HepG2 (cell line): ENCODE measurements around the gene ZNF821. TPM values are rescaled to one million over a fixed set of nuclear protein-coding genes. Genes with fewer than 3 reads are reported as not detected.
A peak's percentile ranks its signal among the peaks of the same experiment; 100 is the strongest.

Experiments used
- ARID3A ChIP-seq: IDR thresholded peaks from 2 replicates; pipeline ENCODE4 v1.6.1; 2012; ENCODE audit warnings: low read depth, low read length, improper control_type of control experiment
- CREM ChIP-seq, 2 experiments: sonication (generic) in 1 of 2; formaldehyde crosslinking in 1 of 2; IDR thresholded peaks; 2 replicates each; pipeline versions ENCODE4 v1.4.0 to v1.6.1; 2016 to 2020; ENCODE audit warnings: antibody characterized with exemption in 1 of 2, mild to moderate bottlenecking in 1 of 2, missing genetic modification reagents in 1 of 2
- CSRNP1 ChIP-seq: sonication (generic); formaldehyde crosslinking; IDR thresholded peaks from 2 replicates; pipeline ENCODE4 v1.8.1; 2023; ENCODE audit warnings: mild to moderate bottlenecking, missing genetic modification reagents
- HDAC2 ChIP-seq: sonication (generic); formaldehyde crosslinking; IDR thresholded peaks from 2 replicates; pipeline ENCODE4 v1.4.0; 2020; ENCODE audit warnings: missing genetic modification reagents
- KAT2B ChIP-seq: fragments of 150-350 bp; IDR thresholded peaks from 2 replicates; pipeline ENCODE4 v1.6.1; 2014; ENCODE audit warnings: low read depth, low read length, borderline replicate concordance
- KLF6 ChIP-seq: IDR thresholded peaks from 2 replicates; pipeline ENCODE4 v1.8.0; 2016; ENCODE audit warnings: missing biosample characterization, missing genetic modification reagents
- NFKBIZ ChIP-seq: IDR thresholded peaks from 2 replicates; pipeline ENCODE4 v1.6.1; 2018; ENCODE audit warnings: missing genetic modification reagents, missing compliant biosample characterization
- NFRKB ChIP-seq: fragments of 450-650 bp; IDR thresholded peaks from 2 replicates; pipeline ENCODE4 v1.6.1; 2017
- NR3C1 ChIP-seq: sonication (generic); formaldehyde crosslinking; IDR thresholded peaks from 2 replicates; pipeline ENCODE4 v1.4.0; 2020; ENCODE audit warnings: missing genetic modification reagents
- SIN3B ChIP-seq: fragments of 150-350 bp; IDR thresholded peaks from 2 replicates; pipeline ENCODE4 v1.6.1; 2014; ENCODE audit warnings: low read length
- SNRNP70 ChIP-seq: fragments of 200-400 bp; formaldehyde crosslinking; IDR thresholded peaks from 2 replicates; pipeline ENCODE4 v1.6.1; 2017; ENCODE audit warnings: mild to moderate bottlenecking, low read depth, low read length, moderate library complexity
- ZBTB3 ChIP-seq: sonication (generic); formaldehyde crosslinking; IDR thresholded peaks from 2 replicates; pipeline ENCODE4 v1.4.0; 2020; ENCODE audit warnings: low read depth, mild to moderate bottlenecking, moderate library complexity, missing genetic modification reagents, borderline replicate concordance
- ZFP36L1 ChIP-seq: sonication (generic); formaldehyde crosslinking; IDR thresholded peaks from 2 replicates; pipeline ENCODE4 v1.8.0; 2022; ENCODE audit warnings: mild to moderate bottlenecking, missing genetic modification reagents, moderate library complexity
- ZNF264 ChIP-seq: sonication (generic); formaldehyde crosslinking; IDR thresholded peaks from 2 replicates; pipeline ENCODE4 v1.4.0; 2020; ENCODE audit warnings: missing genetic modification reagents
- ZNF280B ChIP-seq: sonication (generic); formaldehyde crosslinking; IDR thresholded peaks from 2 replicates; pipeline ENCODE4 v1.5.0; 2020; ENCODE audit warnings: missing genetic modification reagents, mild to moderate bottlenecking, borderline replicate concordance
- ZNF605 ChIP-seq: sonication (generic); formaldehyde crosslinking; IDR thresholded peaks from 2 replicates; pipeline ENCODE4 v1.8.0; 2022; ENCODE audit warnings: mild to moderate bottlenecking, missing genetic modification reagents
- ZNF674 ChIP-seq: sonication (generic); formaldehyde crosslinking; IDR thresholded peaks from 2 replicates; pipeline ENCODE4 v1.5.0; 2020; ENCODE audit warnings: low read depth, mild to moderate bottlenecking, missing genetic modification reagents
- polyA plus RNA-seq, 8 experiments: library from polyadenylated mRNA; depleted of rRNA in 3 of 8; stranded (reverse) in 7 of 8; unstranded in 1 of 8; fragments of >200 nt; fragmentation: Illumina TruSeq in 4 of 8; extraction: Trizol in 4 of 8; gene quantifications; 2 replicates each; pipeline versions ENCODE4 v1.2.1 to v1.2.3, GENCODE V29; 2011 to 2016; ENCODE audit warnings: low read depth in 4 of 8, missing spikeins in 1 of 8, mixed read lengths in 1 of 8; ENCODE audit not compliant: insufficient read depth in 1 of 8
- total RNA-seq, 5 experiments: library from RNA; depleted of rRNA; stranded (reverse); fragments of >200 nt; fragmentation: Illumina TruSeq; extraction: Trizol; gene quantifications; 2 replicates each; pipeline ENCODE4 v1.2.3, GENCODE V29; 2016; ENCODE audit warnings: low read depth in 1 of 5
- TF ChIP-seq, protein P1 (sequence below): sonication (generic); formaldehyde crosslinking; IDR thresholded peaks from 2 replicates; pipeline ENCODE4 v1.5.0; 2020; ENCODE audit warnings: mild to moderate bottlenecking, missing genetic modification reagents, borderline replicate concordance
- TF ChIP-seq, protein P2 (sequence below): sonication (generic); formaldehyde crosslinking; IDR thresholded peaks from 2 replicates; pipeline ENCODE4 v1.4.0; 2020; ENCODE audit warnings: missing genetic modification reagents

Gene ZNF821
- total and polyA plus RNA-seq, 2 of the 13 experiments (the other 11 are each of a cell fraction or from before 2014, with no cell fraction given) = 7.0 to 9.1 TPM

DNA sequence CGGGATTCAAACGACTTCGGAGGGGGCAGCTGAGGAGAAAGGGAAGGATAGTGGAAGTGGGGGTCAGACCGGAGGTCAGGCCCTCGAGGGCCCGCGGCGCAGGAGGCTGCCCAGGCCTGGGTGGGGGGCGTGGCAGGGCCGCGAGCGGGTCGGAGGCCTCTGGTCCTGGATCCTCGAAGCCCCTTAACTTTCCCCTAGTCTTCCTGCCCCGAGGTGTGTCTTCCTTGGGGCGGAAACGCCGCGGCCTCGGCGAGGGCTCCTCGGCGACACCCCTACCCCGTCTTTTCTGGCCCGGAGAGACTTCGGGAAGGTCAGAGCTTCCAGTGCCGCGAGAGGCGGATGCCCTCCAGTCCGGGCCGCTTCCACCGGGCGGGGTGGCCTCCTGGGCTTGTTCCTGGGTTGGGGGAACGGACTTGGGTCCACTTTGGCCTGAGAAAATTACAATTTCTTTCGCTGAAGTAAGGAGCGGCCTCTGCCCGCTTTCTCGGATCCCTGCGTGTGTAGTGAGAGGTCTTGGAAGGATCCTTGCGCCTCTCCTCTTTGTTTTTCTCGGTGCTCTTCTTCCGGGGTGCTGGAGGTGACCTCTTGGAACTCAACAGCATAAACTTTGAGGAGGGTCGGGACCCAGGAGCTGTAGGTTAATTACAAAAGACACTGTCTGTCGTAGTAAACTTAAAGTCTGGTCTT, 11.8 kb upstream of the ZNF821 start (continued):
- TF ChIP-seq CSRNP1 = peak; percentile 10; the same call in 1 of the 2 replicates
- no peak for TF ChIP-seq ZNF280B (CRISPR knock-in tag)
- no peak for TF ChIP-seq NR3C1 (CRISPR knock-in tag)
- no peak for TF ChIP-seq KAT2B
- no peak for TF ChIP-seq SIN3B
- TF ChIP-seq NFRKB = no peak
- TF ChIP-seq ARID3A = no peak
- TF ChIP-seq HDAC2 = no peak
- TF ChIP-seq ZFP36L1 (CRISPR knock-in tag) = no peak
- TF ChIP-seq ZNF674 (CRISPR knock-in tag) = no peak; the same call in 1 of the 2 replicates
- no peak for TF ChIP-seq NFKBIZ
- TF ChIP-seq ZBTB3 (CRISPR knock-in tag) = 0 out of 2 replicates have a peak, but pooled peaks have one; percentile 11
- TF ChIP-seq, protein P1, sequence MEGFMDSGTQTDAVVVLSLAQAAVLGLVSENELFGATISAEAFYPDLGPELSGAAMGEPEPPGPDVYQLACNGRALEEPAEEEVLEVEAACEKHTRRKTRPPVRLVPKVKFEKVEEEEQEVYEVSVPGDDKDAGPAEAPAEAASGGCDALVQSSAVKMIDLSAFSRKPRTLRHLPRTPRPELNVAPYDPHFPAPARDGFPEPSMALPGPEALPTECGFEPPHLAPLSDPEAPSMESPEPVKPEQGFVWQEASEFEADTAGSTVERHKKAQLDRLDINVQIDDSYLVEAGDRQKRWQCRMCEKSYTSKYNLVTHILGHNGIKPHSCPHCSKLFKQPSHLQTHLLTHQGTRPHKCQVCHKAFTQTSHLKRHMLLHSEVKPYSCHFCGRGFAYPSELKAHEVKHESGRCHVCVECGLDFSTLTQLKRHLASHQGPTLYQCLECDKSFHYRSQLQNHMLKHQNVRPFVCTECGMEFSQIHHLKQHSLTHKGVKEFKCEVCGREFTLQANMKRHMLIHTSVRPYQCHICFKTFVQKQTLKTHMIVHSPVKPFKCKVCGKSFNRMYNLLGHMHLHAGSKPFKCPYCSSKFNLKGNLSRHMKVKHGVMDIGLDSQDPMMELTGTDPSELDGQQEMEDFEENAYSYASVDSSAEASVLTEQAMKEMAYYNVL (CRISPR knock-in tag) = no peak
- no peak for TF ChIP-seq ZNF264 (CRISPR knock-in tag)
- TF ChIP-seq CREM (IDR thresholded peaks at IDR 0.05) = no peak
- no peak for TF ChIP-seq CREM (CRISPR knock-in tag; IDR thresholded peaks at IDR 0.05)
- no peak for TF ChIP-seq SNRNP70
- TF ChIP-seq, protein P2, sequence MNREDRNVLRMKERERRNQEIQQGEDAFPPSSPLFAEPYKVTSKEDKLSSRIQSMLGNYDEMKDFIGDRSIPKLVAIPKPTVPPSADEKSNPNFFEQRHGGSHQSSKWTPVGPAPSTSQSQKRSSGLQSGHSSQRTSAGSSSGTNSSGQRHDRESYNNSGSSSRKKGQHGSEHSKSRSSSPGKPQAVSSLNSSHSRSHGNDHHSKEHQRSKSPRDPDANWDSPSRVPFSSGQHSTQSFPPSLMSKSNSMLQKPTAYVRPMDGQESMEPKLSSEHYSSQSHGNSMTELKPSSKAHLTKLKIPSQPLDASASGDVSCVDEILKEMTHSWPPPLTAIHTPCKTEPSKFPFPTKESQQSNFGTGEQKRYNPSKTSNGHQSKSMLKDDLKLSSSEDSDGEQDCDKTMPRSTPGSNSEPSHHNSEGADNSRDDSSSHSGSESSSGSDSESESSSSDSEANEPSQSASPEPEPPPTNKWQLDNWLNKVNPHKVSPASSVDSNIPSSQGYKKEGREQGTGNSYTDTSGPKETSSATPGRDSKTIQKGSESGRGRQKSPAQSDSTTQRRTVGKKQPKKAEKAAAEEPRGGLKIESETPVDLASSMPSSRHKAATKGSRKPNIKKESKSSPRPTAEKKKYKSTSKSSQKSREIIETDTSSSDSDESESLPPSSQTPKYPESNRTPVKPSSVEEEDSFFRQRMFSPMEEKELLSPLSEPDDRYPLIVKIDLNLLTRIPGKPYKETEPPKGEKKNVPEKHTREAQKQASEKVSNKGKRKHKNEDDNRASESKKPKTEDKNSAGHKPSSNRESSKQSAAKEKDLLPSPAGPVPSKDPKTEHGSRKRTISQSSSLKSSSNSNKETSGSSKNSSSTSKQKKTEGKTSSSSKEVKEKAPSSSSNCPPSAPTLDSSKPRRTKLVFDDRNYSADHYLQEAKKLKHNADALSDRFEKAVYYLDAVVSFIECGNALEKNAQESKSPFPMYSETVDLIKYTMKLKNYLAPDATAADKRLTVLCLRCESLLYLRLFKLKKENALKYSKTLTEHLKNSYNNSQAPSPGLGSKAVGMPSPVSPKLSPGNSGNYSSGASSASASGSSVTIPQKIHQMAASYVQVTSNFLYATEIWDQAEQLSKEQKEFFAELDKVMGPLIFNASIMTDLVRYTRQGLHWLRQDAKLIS (CRISPR knock-in tag) = no peak
- no peak for TF ChIP-seq ZNF605 (CRISPR knock-in tag)
- no peak for TF ChIP-seq KLF6 (CRISPR knock-in tag)
